Mesangial cell (primary cell): ENCODE data around the gene GHRL. TPM values are rescaled to one million over a fixed set of nuclear protein-coding genes. Genes with fewer than 3 reads are reported as not detected.

ENCODE experiments used
- total RNA-seq: library from RNA; depleted of rRNA; stranded (reverse); fragments of >200 nt; gene quantifications from 2 replicates; pipeline ENCODE4 v1.2.3, GENCODE V29; 2015

GHRL gene
- total RNA-seq, result not detected in 2 replicates

DNA sequence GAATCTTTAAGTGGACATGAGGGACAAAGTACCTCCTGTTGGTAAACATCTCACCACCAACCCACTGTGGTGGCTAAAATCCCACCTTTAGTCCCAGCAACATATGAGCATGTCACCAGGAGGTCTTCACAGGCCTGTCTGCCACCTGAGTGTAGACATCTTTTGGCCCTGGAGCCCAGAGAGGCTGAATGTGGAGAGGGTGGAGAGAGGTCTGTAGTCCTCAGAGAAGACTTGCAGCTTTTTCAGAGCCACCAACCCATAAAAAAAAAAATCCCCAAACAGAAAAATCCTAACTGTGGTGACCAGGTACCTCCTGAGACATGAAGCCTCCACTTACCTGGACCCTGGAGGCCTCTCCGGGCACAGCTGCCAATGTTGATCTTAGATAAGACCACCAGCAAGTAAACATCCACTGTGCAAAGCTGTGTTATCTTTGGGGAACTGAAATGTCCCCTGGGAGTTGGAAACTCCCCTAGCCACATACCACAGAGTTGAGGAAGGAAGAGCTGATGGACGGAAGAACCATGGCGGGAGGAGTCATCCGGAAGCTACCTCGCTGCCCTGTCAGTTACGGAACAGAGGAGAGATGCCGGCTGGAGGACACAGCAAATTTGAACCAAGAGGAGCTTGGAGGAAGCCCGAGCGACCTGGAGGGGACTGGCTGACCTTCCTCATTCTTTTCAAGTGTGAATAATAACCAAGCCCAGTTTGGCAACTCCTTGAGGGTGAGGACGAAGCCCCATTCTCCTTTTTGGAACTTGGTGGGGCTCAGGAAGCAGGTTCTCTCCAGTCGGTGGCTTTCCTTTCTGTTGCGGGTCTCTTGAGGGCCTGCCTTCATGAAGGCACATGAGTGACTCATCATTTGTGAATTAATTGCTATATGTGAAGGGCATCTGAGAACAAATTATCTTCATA lies at the start of gene GHRL:
Gene GHRL, minus strand, starts transcription at position 443 of the 915 bp plus-strand sequence. CDS start 2,767 bp downstream, outside the sequence.

GRCh38 chr3:10248184-10248983 lies 44.4 kb downstream of the GHRL start, which contains the start of gene TATDN2:
Gene TATDN2 (plus strand): TSS chr3:10248459. CDS start chr3:10249201, 742 bp downstream.

Other genes starting within 250 kb of the GHRL start
- not detected in 2 replicates for gene FANCD2OS, start 184.7 kb downstream of the GHRL start, total RNA-seq
- gene BRK1, start 177.3 kb downstream of the GHRL start, total RNA-seq, result 113 and 149 TPM in 2 replicates
- gene VHL, start 151.2 kb downstream of the GHRL start, total RNA-seq, result 25.3 and 32.7 TPM in 2 replicates
- 2.3 and 6.7 TPM in 2 replicates for gene IRAK2, start 128.0 kb downstream of the GHRL start, total RNA-seq
- gene TATDN2, start 44.5 kb downstream of the GHRL start, total RNA-seq, result 14.2 and 15.1 TPM in 2 replicates
- gene SEC13, start 28.2 kb upstream of the GHRL start, total RNA-seq, result 179 and 242 TPM in 2 replicates
- not detected in 2 replicates for gene ATP2B2, start 212.6 kb upstream of the GHRL start, total RNA-seq